GM18526 (cell line): Measurements from ENCODE around the gene CDSN.
A peak's percentile ranks its signal among the peaks of the same experiment; 100 is the strongest.

Source experiments
- POLR2A ChIP-seq: IDR thresholded peaks from 3 replicates; pipeline ENCODE4 v1.6.1; 2011; ENCODE audit not compliant: insufficient read length; ENCODE audit errors: extremely low read depth

CDSN gene, protein sequence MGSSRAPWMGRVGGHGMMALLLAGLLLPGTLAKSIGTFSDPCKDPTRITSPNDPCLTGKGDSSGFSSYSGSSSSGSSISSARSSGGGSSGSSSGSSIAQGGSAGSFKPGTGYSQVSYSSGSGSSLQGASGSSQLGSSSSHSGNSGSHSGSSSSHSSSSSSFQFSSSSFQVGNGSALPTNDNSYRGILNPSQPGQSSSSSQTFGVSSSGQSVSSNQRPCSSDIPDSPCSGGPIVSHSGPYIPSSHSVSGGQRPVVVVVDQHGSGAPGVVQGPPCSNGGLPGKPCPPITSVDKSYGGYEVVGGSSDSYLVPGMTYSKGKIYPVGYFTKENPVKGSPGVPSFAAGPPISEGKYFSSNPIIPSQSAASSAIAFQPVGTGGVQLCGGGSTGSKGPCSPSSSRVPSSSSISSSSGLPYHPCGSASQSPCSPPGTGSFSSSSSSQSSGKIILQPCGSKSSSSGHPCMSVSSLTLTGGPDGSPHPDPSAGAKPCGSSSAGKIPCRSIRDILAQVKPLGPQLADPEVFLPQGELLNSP

DNA sequence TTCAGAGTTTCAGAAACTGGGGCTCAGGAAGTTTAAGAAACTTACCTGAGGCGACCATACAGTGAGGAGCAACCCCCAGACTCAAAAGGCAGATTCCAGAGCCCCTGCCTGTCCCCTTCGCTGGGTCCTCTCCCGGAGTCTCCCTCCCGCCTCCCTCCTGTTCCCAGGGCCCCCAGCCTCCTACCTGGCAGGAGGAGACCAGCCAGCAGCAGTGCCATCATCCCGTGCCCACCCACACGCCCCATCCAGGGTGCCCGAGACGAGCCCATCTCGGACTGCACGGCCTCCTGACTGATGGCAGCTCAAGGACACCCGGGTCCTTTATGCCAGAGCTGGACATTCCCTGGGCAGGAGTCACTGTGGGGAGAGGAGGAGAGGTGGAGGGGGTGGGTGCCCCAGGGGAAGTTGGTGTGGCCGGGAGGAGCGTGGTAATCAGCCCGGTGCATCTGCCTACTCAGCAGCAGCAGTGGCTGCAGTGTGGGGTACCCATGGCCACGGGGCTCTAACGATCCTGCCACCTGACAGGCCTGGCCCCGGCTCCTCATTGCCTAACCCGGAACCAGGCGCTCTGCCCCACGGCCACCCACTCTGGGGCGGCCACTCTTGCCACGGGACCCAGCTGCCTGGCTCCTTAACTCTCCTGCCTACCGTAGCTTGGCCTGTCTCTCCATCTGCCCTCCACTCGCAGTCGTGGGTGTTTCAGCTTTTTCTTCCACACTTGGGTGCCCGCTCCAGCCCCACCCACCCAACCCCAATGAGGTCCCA is at the start of gene CDSN:
CDSN (minus strand) TSS at position 296 of the 765 bp plus-strand sequence; CDS start at position 269, 27 bp downstream.
- TF ChIP-seq POLR2A: no peak

DNA sequence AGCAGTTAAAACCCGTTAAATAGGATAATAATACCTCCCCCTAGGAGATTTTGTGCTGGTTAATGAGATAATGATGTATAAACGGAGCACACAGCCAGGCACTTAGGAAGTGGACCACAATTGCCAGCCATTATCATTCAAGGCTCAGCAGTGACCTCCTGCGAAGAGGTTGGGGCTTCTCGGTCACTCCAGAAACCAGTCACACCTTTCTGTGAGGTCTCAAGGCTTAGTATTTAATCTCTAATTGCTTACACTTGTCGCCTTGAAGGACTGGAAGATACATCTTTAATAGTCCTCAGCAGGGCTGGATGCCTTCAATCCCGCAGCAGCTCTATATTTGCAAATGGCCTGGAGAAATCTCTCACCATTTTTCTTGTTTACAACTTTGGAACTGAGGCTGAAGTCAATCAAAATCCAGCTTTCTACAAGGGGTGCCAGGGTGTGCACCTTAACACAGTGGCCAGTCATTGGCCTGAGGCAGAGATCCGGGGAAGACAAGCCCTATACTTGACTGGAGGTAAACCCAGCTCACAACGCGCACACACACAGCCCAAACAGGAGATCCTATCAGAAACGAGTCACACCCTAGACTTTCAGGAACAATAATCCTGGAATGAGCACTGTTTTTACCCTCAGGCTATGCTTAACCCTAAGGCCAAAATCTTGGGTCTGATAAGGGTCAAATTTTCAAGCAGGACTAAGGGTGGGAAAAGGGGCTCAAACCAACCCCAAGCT is 49.0 kb upstream of the CDSN start:
- TF ChIP-seq POLR2A: no peak

DNA sequence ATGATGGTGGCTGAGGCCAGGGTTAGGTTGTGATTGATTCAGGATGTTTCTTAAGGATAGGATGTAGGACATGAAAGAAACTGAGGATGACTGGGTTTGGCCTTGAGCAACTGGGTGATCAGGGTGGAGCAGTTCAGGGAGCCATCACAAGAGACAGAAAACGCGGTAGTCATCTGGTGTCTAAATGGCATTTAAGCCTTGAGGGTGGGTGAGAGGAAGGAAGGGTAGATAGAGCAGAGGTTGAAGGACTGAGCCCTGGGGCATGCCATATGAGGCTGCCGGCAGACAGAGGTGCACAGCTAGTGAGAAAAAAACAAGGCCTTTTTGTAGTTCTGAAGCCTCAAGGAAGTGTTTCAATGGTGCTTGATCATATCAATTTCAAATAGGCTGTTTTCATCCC is 48.4 kb upstream of the CDSN start:
- no peak for TF ChIP-seq POLR2A

DNA sequence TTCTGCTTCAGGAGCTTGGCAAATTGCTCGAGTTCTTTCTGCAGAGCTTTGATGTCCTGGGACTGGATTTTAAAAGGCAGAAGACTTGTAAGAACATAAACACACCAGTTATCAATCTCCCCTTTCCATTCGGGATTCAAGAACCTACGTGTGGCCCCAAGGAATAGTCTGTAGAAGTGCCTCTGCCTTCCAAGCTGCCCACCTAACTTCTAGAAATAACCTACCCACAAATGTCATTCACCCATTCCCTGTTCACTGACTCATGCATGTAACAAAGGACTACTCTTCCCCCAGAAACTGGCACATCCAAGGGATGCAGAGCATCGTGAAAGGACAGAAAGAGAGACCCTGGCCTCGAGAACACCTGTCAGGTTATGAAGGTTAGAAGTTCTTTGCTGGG is 45.7 kb upstream of the CDSN start:
- TF ChIP-seq POLR2A: no peak

DNA sequence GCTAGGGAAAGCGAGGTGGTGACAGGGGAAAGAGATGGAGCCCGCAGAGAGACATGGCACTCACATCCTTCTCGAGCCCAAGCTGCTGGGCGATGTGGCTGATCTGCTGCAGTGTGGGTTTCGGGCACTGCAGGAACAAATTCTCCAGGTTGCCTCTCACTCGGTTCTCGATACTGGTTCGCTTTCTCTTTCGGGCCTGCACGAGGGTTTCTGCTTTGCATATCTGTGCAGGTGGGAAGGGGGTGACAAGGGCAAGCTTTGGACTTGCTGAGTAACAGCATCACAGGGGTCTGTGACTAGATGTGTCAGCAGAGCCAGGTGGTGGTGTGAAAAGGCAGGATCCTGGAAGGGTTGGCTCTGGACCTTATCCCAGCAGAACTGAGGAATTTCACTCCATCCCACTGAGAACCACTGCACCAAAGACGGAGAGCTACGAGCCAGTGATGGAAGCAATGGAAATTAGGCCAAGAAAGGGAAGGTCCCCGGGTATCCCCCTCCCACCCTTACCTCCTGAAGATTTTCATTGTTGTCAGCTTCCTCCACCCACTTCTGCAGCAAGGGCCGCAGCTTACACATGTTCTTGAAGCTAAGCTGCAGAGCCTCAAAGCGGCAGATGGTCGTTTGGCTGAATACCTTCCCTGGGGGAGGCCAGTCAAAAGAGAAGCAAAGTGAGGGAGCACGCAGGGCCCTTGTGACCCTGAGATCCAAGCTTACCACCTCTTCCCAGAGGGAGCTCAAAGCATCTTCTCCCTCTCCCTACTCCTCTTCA is 45.0 kb upstream of the CDSN start:
- TF ChIP-seq POLR2A: peak; percentile 74

DNA sequence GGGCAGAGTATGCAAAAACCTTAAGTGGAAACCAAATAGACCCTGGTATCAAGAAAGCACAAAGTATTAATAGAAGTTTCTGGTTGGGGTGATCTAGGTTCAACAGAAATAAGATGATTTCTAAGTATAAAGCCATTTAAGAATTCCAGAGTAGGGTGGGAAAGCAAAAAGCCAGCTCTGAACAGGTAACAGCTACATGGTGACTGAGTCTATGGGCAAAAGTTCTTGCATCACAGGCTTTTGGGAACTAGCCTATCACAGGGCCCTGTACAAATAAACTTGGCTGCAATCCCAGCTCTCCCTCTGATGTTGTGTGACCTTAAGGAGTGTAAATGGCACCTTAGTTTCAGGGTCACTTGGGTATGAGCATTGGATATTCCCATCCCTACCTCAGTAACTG is 43.7 kb upstream of the CDSN start:
- no peak for TF ChIP-seq POLR2A

DNA sequence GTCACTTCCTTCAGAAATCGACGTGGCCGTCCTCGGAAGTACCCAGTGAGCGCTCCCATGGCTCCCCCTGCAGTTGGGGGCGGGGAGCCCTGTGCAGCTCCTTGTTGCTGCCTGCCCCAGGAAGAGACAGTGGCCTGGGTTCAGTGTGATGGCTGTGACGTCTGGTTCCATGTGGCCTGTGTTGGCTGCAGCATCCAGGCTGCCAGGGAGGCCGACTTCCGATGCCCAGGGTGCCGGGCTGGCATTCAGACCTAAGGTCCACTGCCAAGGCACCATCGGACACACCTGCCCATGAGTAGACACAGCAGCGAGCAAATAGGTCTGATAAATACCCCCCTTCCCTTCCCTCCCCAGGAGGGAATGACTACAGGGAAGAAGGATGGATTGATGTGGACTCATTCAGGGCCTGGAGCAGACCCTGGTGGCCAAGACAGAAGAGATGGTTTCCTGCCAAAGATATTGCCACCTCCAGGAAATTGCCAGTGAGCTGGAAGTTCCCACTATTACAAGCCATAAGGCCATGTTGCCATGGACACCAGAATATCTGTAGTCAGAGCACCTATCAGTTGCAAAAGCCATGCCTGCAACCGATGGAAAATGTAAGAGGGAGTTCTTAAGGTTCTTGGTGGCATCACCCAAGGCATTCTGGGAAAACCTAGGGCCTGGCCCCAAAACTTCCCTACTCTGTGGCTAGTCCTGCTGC is 42.4 kb upstream of the CDSN start:
- no peak for TF ChIP-seq POLR2A

DNA sequence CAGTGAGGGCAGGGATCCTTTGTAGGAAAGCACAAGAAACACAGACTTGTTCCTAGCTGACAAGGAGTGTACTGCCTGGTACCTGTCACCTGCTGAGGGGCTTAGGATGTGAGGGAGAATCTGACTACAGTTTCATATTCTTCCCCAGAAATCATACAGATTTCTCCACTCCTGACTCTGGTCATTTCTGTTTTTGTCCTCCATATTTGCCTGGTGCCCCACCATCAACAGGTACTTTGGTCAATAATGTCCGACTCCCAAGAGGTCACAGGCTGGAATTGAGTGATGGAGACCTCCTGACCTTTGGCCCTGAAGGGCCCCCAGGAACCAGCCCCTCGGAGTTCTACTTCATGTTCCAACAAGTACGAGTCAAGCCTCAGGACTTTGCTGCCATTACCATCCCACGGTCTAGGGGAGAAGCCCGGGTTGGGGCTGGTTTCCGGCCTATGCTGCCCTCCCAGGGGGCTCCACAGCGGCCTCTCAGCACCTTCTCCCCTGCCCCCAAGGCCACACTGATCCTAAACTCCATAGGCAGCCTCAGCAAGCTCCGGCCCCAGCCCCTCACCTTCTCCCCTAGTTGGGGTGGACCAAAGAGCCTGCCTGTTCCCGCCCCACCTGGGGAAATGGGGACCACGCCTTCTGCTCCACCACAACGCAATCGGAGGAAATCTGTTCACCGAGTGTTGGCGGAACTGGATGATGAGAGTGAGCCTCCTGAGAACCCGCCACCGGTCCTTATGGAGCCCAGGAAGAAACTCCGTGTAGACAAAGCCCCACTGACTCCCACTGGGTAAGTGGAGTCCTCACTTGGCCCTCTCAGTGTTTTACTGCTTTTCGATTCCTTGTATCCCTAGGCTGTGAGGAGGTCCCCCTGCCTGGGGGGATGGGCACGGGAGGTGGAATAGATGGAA is 41.2 kb upstream of the CDSN start:
- TF ChIP-seq POLR2A: no peak

DNA sequence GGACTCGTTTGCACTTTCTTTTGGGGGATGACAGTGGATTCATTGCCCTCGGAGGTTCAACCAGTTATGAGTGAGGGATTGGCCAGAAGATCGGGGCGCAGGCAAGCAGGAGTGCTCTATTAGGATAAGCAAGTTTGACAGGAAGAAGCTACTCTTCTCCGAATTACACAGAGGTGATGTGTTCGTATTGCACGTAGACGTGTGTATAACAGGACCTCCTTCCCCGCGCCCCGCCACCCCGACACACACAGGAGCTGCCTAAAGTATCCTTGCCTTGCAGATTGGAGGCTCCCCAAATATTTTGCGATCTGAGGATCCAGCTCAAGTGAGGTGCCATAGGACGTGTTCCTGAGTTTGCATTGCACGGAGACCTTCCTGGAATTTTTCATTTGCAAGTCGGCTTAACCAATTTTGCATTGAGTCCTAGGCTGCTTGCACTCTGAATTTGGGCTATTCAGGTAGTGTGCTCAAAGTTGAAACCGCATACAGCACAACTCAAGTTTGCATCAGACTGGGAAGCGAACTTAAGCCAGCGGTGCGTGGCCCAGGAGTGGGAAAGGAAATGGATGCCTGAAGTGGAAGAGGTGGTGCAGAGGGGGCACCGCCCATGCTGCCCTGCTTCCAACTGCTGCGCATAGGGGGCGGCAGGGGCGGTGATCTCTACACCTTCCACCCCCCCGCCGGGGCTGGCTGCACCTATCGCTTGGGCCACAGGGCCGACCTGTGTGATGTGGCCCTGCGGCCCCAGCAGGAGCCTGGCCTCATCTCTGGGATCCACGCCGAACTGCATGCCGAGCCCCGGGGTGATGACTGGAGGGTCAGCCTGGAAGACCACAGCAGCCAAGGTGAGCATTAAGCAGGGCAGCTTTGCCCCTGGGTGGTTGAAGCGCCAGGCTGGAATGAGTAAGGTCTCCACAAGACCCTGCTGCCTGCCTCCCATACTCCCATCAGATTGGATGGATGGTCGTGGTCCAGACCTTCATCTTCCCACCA is 38.9 kb upstream of the CDSN start:
- TF ChIP-seq POLR2A: peak; percentile 29

DNA sequence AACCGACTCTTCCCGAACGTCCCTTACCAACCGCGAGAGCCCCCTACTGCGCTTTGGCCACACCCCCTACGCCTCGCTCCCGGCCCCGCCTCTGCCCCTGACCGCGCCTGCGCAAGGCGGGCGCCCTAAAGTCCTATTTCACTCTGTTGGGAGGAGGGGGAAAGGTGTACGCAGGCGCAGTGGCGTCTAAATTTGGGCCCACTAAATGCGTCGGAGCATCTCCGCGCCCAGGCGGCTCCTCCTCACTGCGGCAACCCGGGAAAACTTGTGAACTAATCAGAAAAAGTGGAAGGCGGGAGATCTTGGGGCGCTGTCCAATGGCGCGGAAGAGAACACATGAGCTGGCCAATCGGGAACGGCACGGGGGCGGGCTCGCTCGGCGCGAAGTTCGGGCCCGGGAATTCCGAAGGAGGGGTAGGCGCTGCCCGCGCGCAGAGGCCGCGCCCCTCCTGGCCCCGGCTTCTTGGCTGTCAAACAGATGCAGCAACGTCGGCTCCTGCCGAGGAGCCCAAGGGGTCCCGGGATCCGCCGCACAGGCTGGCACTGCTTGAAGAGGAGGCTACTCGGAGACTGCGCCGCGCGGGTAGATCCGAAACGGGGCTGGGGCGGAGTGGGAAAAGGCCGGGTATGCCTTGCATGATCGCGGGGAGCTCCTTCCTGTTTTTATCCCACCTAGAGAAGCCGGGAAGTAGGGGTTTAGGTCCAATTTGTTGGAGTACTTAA is 38.1 kb upstream of the CDSN start, which contains the start of gene TCF19:
TCF19 (plus strand) TSS at position 450 of the 723 bp plus-strand sequence. CDS start 881 bp downstream, outside the sequence.
- TF ChIP-seq POLR2A: peak; percentile 42

DNA sequence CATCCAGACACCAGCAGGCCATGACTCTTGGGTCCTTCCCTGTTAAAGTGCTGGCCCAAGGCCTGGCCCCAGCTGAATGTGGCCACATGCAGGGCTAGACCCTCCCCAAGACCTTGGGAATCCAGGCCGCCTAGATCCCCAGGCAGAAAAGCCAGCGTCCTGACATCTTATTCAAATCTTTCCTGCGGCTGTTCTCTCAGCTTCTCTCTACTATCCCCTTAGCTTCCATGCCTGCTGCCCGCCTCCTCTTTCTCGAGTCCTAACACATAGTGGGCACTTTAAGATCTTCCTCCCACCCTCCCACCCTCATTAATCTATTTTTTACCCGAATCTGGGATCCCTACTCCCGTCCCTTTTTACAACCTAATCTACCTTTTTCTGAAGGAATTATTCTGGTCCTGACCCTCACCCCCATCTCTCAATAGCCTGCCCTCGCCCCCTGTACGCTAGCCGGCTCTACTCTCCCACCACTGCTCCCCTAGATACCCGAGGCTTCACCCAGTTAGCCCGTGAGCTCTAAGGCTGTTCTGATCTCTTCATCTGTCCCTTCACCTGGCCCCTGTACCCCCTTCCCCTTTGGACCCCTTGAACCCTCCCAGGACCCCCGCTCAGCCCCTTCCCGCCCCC is 37.4 kb upstream of the CDSN start, which contains the start of gene CCHCR1:
CCHCR1 (minus strand) TSS at position 290 of the 627 bp plus-strand sequence; CDS start at position 88, 202 bp downstream.
- no peak for TF ChIP-seq POLR2A
